Large intestine (tissue), 12 donors: ENCODE data around the gene CHAMP1. TPM values are rescaled to one million over a fixed set of nuclear protein-coding genes. Genes with fewer than 3 reads are reported as not detected.

Source experiments
- DNase-seq, 2 donors: peaks; one replicate each; pipeline versions ENCODE4 v3.0.0 to v3.0.0-alpha.2; 2013
- H3K27ac ChIP-seq: one replicate; pipeline ENCODE4 v1.5.1; 2013; ENCODE audit warnings: low read length
- H3K27me3 ChIP-seq: 2 replicates; pipeline ENCODE4 v1.6.1; 2013; ENCODE audit warnings: low read length; ENCODE audit not compliant: control insufficient read depth, insufficient read depth
- H3K36me3 ChIP-seq: 2 replicates; pipeline ENCODE4 v1.6.1; 2013; ENCODE audit warnings: low read length; ENCODE audit not compliant: control insufficient read depth, insufficient read depth
- H3K4me1 ChIP-seq: one replicate; pipeline ENCODE4 v1.6.1; 2013; ENCODE audit warnings: low read length; ENCODE audit not compliant: control insufficient read depth, insufficient read depth
- H3K4me3 ChIP-seq: one replicate; pipeline ENCODE4 v1.5.1; 2013; ENCODE audit warnings: low read length
- H3K9me3 ChIP-seq: one replicate; pipeline ENCODE4 v1.6.1; 2013; ENCODE audit warnings: mild to moderate bottlenecking, low read depth, low read length, moderate library complexity; ENCODE audit not compliant: control insufficient read depth
- WGBS: methylation state at CpG from one replicate; pipeline ENCODE4 v1.1.5; 2013; ENCODE audit warnings: low lambda C conversion rate; ENCODE audit not compliant: insufficient coverage; 5-methylcytosine and 5-hydroxymethylcytosine counted together
- long read RNA-seq, 11 donors: transcript quantifications; one replicate each; lab custom pipeline, GENCODE V29; 2026
- polyA plus RNA-seq: library from polyadenylated mRNA; unstranded; fragments of 120-200 nt; gene quantifications from one replicate; pipeline ENCODE4 v1.2.1, GENCODE V29; 2013

Gene CHAMP1, protein sequence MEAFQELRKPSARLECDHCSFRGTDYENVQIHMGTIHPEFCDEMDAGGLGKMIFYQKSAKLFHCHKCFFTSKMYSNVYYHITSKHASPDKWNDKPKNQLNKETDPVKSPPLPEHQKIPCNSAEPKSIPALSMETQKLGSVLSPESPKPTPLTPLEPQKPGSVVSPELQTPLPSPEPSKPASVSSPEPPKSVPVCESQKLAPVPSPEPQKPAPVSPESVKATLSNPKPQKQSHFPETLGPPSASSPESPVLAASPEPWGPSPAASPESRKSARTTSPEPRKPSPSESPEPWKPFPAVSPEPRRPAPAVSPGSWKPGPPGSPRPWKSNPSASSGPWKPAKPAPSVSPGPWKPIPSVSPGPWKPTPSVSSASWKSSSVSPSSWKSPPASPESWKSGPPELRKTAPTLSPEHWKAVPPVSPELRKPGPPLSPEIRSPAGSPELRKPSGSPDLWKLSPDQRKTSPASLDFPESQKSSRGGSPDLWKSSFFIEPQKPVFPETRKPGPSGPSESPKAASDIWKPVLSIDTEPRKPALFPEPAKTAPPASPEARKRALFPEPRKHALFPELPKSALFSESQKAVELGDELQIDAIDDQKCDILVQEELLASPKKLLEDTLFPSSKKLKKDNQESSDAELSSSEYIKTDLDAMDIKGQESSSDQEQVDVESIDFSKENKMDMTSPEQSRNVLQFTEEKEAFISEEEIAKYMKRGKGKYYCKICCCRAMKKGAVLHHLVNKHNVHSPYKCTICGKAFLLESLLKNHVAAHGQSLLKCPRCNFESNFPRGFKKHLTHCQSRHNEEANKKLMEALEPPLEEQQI
- polyA plus RNA-seq = 23.0 TPM
- long read RNA-seq, donor 1, full-length matches to known transcripts = 11 of 11 reads
- long read RNA-seq, donor 1, partial matches to known transcripts = 0 of 11 reads
- long read RNA-seq, donor 1, other reads (novel, unspliced or antisense) = 0 of 11 reads
- long read RNA-seq, donor 2, full-length matches to known transcripts = 32 of 32 reads
- long read RNA-seq, donor 2, partial matches to known transcripts = 0 of 32 reads
- long read RNA-seq, donor 2, other reads (novel, unspliced or antisense) = 0 of 32 reads
- long read RNA-seq, donor 3 = 0 reads
- long read RNA-seq, donor 4, full-length matches to known transcripts = 5 of 5 reads
- long read RNA-seq, donor 4, partial matches to known transcripts = 0 of 5 reads
- long read RNA-seq, donor 4, other reads (novel, unspliced or antisense) = 0 of 5 reads
- long read RNA-seq, donor 5, full-length matches to known transcripts = 12 of 12 reads
- long read RNA-seq, donor 5, partial matches to known transcripts = 0 of 12 reads
- long read RNA-seq, donor 5, other reads (novel, unspliced or antisense) = 0 of 12 reads
- long read RNA-seq, donor 6, full-length matches to known transcripts = 25 of 25 reads
- long read RNA-seq, donor 6, partial matches to known transcripts = 0 of 25 reads
- long read RNA-seq, donor 6, other reads (novel, unspliced or antisense) = 0 of 25 reads
- long read RNA-seq, donor 7, full-length matches to known transcripts = 19 of 19 reads
- long read RNA-seq, donor 7, partial matches to known transcripts = 0 of 19 reads
- long read RNA-seq, donor 7, other reads (novel, unspliced or antisense) = 0 of 19 reads
- long read RNA-seq, donor 8, full-length matches to known transcripts = 34 of 34 reads
- long read RNA-seq, donor 8, partial matches to known transcripts = 0 of 34 reads
- long read RNA-seq, donor 8, other reads (novel, unspliced or antisense) = 0 of 34 reads
- long read RNA-seq, donor 9, full-length matches to known transcripts = 14 of 14 reads
- long read RNA-seq, donor 9, partial matches to known transcripts = 0 of 14 reads
- long read RNA-seq, donor 9, other reads (novel, unspliced or antisense) = 0 of 14 reads
- long read RNA-seq, donor 10, full-length matches to known transcripts = 30 of 30 reads
- long read RNA-seq, donor 10, partial matches to known transcripts = 0 of 30 reads
- long read RNA-seq, donor 10, other reads (novel, unspliced or antisense) = 0 of 30 reads
- long read RNA-seq, donor 11, full-length matches to known transcripts = 17 of 17 reads
- long read RNA-seq, donor 11, partial matches to known transcripts = 0 of 17 reads
- long read RNA-seq, donor 11, other reads (novel, unspliced or antisense) = 0 of 17 reads

DNA sequence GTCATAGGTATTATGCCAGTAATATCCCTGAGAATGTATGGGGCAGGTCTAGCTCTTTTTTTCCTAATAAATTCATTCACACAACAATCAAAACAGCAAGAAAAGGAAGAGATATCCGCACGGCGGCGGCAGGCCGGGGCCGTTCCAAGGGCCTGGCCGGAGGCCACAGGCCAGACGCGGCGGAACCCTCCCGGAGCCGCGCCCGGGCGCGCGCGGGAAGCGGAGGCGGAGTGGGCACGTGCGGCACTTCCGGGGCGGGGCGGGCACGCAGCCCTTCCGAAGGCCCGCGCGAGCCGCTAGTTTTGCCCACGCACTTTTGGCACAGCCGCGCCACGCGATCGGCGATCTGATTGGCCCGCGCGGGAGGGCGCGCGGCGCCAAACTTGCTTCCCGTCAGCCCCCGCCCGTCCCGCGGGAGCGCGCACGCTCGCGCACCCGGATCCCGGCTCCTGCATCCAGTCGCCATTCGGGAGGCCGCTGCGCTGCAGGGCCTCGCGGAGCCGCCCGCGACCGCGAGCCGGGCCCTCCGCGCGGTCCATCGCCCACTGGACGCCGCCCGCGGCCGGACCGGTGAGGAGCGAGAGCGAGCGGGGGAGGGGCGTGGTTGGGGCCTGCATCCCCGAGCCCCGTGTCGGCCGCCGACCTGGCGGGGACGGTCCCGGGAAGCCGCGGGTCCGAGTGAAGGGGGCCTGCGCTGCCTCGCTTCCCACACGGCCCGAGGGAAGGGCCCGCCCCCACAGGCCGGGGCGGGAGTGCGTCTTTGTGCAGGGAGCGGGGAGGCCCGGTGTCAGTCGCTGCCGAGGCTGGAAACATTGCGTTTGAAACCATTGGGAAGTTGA, at the start of gene CHAMP1:
CHAMP1 (plus strand) TSS at position 430 of the 839 bp plus-strand sequence. CDS start 9,340 bp downstream, outside the sequence.
- Histone ChIP-seq H3K27ac (peak within 1 kb of the TSS; percentile 89), H3K4me1 (peaks cover 14% of the 10 kb centered on the region), H3K4me3 (peak within 1 kb of the TSS; percentile 75), H3K9me3 (no peaks in the 10 kb centered on the region), H3K27me3 (no peaks in the 10 kb centered on the region), H3K36me3 (no peaks in the 10 kb centered on the region)
- DNase-seq = peak; percentile 95 to 97
- WGBS = no CpG with 5 or more reads among the region's 107 CpGs

DNA sequence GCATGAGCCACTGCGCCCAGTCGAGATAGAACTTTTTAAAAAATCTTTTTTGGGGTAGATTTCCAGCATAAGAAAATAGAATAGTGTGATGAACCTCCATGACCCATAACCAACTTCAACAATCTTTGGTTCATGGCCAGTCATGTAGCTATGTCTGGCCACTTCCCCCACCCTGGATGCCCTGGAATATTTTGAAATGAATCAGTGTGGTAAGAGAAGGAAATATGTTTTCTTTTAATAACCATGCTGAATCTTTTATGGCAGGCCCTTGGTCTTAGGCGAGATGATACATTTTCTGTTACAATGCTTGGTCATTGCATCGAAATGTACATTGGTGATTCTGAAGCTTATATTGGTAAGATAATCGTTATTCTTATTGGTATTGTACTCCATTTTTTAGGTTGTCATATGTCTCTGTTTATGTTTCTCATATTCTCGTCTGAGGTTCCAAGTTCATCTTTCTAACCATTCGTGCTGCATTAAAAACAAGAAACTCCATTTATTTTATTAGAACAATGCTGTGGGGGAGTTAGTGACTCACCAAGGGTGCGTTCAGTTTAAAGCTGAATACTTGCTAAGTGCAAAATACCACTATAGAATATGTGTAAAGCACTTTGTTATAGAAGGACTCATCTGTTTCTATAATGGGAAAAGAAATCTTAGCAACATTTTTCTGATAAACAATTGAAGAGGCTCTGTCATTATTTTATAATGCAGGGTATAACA, 49.3 kb upstream of the CHAMP1 start:
- H3K27me3 ChIP-seq = no peaks in the 10 kb centered on the region
- H3K9me3 ChIP-seq = no peaks in the 10 kb centered on the region
- no peak overlapping the region for H3K4me3 ChIP-seq
- no peak overlapping the region for H3K27ac ChIP-seq
- H3K36me3 ChIP-seq = peaks cover 82% of the 10 kb centered on the region
- H3K4me1 ChIP-seq = no peaks in the 10 kb centered on the region
- WGBS = 100% methylated on average over 3 of the region's 8 CpGs
- no peak for DNase-seq

DNA sequence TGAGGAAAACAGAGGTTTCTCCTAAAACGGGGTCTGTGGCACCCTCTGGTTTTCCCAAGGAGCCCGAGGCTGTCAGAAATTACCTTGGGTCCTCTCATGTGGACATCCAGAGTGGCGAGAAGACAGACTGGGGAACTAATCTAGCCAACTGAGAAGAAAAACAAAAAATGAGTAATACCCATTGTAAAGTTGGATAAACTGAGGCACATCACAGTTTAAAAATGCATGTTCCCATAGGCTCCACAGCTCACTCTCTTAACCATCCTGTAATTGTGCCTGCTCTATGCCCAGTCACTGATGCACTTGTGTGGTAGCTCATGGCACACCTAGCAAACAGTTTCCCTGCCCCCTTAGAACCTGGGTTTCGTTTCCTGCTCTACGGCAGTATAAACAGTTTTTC, 48.1 kb upstream of the CHAMP1 start:
- Histone ChIP-seq H3K4me3 (no peak overlapping the region), H3K27me3 (no peaks in the 10 kb centered on the region), H3K4me1 (no peaks in the 10 kb centered on the region), H3K36me3 (peaks cover 77% of the 10 kb centered on the region), H3K9me3 (no peaks in the 10 kb centered on the region), H3K27ac (no peak overlapping the region)
- no CpG with 5 or more reads among the region's 5 CpGs for WGBS
- no peak for DNase-seq

DNA sequence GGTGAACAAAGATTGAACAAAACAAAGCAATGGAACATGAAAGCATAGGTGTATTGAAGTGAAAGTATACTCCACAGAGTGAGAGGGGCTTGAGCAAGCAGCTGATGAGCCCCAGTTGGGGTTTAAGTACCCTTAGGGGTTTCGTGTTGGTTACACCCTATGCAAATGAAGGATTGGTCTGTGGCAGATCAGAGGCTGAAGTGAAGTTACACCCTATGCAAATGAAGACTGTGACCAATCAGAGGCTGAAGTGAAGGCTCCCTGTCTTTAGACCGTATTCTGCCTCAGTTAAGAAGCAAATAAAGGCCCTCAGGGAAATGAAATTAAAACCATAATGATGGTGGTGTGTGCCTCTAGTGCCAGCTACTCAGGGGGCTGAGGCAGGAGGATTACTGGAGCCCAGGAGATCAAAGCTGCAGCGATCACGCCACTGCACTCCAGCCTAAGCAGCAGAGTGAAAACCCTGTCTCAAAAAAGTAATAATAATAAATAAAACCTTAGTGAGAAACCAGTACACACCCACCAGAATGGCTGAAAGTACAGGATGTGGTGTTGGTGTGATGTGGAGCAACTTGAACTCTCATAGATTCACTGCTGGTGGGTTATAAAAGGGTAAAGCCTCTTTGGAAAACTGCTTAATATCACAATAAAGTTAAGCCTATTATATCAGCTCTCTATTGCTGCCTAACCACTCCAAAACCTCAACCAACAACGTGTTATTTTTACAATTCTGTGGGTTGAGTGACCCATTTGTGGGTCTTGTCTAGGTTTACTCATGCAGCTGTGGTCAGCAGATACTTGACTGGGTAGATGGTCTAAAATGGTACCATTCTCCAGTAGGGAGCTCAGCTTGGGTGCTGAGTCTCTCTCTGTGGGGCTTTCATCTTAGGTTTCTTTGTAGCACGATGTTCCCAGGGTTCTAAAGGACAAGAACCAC, 45.7 kb upstream of the CHAMP1 start:
- WGBS = 100% methylated on average over 1 of the region's 6 CpGs
- H3K36me3 ChIP-seq = peaks cover 72% of the 10 kb centered on the region
- no peak overlapping the region for H3K27ac ChIP-seq

DNA sequence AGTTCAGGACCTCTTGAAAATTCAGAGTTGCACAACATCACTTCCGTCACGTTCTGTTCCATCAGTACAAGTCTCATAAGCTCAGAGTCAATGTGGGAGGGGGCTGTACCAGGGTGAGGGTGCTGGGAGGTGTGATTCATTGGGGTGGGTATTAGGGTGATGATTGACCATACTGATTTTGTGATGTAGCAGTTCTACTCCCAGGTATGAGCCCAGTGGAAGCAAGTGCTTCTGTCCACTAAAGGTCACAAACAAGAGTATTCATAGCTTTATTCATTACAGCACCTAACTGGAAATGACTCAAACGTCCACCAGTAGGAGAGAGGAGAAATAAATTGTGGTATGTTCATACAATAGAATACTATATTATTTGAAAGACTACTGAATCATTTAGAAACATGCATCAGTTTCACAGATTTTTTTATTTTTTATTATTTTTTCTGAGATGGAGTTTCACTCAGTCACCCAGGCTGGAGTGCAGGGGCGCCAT, 45.0 kb upstream of the CHAMP1 start:
- Histone ChIP-seq H3K9me3 (no peaks in the 10 kb centered on the region), H3K36me3 (peaks cover 72% of the 10 kb centered on the region), H3K4me3 (no peak overlapping the region), H3K27me3 (no peaks in the 10 kb centered on the region), H3K27ac (no peak overlapping the region), H3K4me1 (no peaks in the 10 kb centered on the region)
- 58% methylated on average over 2 of the region's 4 CpGs for WGBS
- no peak for DNase-seq

More for the DNA sequence above, 45.7 kb upstream of the CHAMP1 start:
- no peaks in the 10 kb centered on the region for H3K27me3 ChIP-seq
- DNase-seq = no peak
- no peaks in the 10 kb centered on the region for H3K9me3 ChIP-seq
- no peaks in the 10 kb centered on the region for H3K4me1 ChIP-seq
- no peak overlapping the region for H3K4me3 ChIP-seq

DNA sequence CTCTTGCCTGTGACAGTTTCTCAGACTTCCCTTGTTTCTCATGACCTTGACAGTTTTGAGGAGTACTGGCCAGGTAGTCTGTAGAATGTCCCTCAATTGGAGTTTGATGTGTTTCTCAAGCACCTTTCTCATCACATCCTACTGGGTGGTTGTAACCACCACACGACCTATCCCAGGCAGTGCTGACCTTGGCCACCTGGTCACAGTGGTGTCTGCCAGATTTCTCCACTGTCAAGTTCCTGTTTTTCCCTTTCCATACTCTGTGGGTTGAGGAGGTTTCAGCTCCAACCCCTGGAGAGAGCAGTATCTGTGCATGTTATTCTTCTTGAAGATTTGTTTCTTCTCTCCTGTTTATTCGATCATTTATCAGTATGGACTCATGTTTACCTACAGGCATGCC, 41.3 kb upstream of the CHAMP1 start:
- Histone ChIP-seq H3K36me3 (peaks cover 71% of the 10 kb centered on the region), H3K4me1 (no peaks in the 10 kb centered on the region), H3K4me3 (no peak overlapping the region), H3K27ac (no peak overlapping the region), H3K9me3 (no peaks in the 10 kb centered on the region), H3K27me3 (no peaks in the 10 kb centered on the region)
- WGBS = no CpG with 5 or more reads among the region's 2 CpGs
- no peak for DNase-seq

DNA sequence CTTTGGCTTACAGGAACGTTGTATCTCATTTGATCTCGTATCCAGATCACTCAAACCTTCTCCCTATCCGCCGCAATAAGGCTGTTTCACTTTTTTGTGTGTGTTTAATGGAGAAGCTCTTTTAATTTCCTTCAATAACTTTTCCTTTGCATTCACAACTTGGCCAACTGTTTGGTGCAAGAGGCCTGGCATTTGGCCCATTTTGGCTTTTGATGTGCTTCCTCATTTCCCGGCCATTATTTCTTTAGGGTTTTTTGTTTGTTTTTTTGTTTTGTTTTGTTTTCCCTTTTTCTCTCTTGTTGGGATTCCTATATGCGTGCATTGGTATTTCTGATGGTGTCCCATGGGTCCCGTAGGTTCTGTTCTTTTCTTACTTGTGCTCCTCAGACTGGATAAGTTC, 39.0 kb upstream of the CHAMP1 start:
- H3K4me3 ChIP-seq = no peak overlapping the region
- peaks cover 51% of the 10 kb centered on the region for H3K36me3 ChIP-seq
- DNase-seq = no peak
- WGBS = 93% methylated on average over 6 of the region's 7 CpGs
- H3K27me3 ChIP-seq = no peaks in the 10 kb centered on the region
- H3K27ac ChIP-seq = no peak overlapping the region
- no peaks in the 10 kb centered on the region for H3K9me3 ChIP-seq
- peaks cover under 1% of the 10 kb centered on the region for H3K4me1 ChIP-seq
